HEK293T (cell line): ENCODE measurements around the gene PRMT7.

ENCODE experiments used
- CTCF ChIA-PET: fragments of 350-600 bp; formaldehyde crosslinking; extraction: SDS; loops from one replicate; lab custom pipeline; 2021; ENCODE audit warnings: antibody characterized with exemption, inconsistent platforms; lab: Yijun Ruan, JAX
- POLR2A ChIA-PET: fragments of 350-600 bp; formaldehyde crosslinking; extraction: SDS; loops from one replicate; lab custom pipeline; 2020; ENCODE audit warnings: antibody characterized with exemption, inconsistent platforms; lab: Yijun Ruan, JAX
- DNase-seq: peaks from one replicate; pipeline ENCODE4 v3.0.0; 2012; ENCODE audit warnings: mixed read lengths; ENCODE audit errors: extremely low spot score
- ARNT ChIP-seq: fragments of 450-650 bp; IDR thresholded peaks from 2 replicates; pipeline ENCODE4 v1.6.1; 2017; ENCODE audit warnings: mild to moderate bottlenecking
- BHLHE40 ChIP-seq: fragments of 450-650 bp; IDR thresholded peaks from 2 replicates; pipeline ENCODE4 v1.6.1; 2016; ENCODE audit warnings: mild to moderate bottlenecking, moderate library complexity, borderline replicate concordance
- CTBP1 ChIP-seq: fragments of 450-650 bp; IDR thresholded peaks from 2 replicates; pipeline ENCODE4 v1.6.1; 2016; ENCODE audit warnings: borderline replicate concordance
- ELF4 ChIP-seq: fragments of 450-650 bp; IDR thresholded peaks from 2 replicates; pipeline ENCODE4 v1.6.1; 2017; ENCODE audit warnings: antibody characterized with exemption
- FOXA1 ChIP-seq: fragments of 450-650 bp; IDR thresholded peaks from 2 replicates; pipeline ENCODE4 v1.6.1; 2016; ENCODE audit warnings: mild to moderate bottlenecking
- FOXK2 ChIP-seq: fragments of 450-650 bp; IDR thresholded peaks from 2 replicates; pipeline ENCODE4 v1.6.1; 2016; ENCODE audit warnings: mild to moderate bottlenecking
- FOXM1 ChIP-seq: fragments of 450-650 bp; IDR thresholded peaks from 2 replicates; pipeline ENCODE4 v1.6.1; 2017; ENCODE audit warnings: mild to moderate bottlenecking, borderline replicate concordance
- HDGF ChIP-seq: fragments of 450-650 bp; IDR thresholded peaks from 2 replicates; pipeline ENCODE4 v1.6.1; 2017; ENCODE audit warnings: antibody characterized with exemption, borderline replicate concordance
- L3MBTL2 ChIP-seq: fragments of 450-650 bp; conservative IDR thresholded peaks from 2 replicates; pipeline ENCODE4 v1.6.1; 2016; ENCODE audit warnings: mild to moderate bottlenecking
- LEF1 ChIP-seq: fragments of 450-650 bp; IDR thresholded peaks from 2 replicates; pipeline ENCODE4 v1.6.1; 2017; ENCODE audit warnings: mild to moderate bottlenecking, borderline replicate concordance
- NFRKB ChIP-seq: fragments of 450-650 bp; IDR thresholded peaks from 2 replicates; pipeline ENCODE4 v1.6.1; 2016; ENCODE audit warnings: mild to moderate bottlenecking, moderate library complexity
- SP1 ChIP-seq: fragments of 450-650 bp; IDR thresholded peaks from 2 replicates; pipeline ENCODE4 v1.6.1; 2017
- SUZ12 ChIP-seq: fragments of 450-650 bp; IDR thresholded peaks from 2 replicates; pipeline ENCODE4 v1.6.1; 2016; ENCODE audit warnings: mild to moderate bottlenecking
- TARDBP ChIP-seq: fragments of 450-650 bp; IDR thresholded peaks from 2 replicates; pipeline ENCODE4 v1.6.1; 2016
- ZNF384 ChIP-seq: fragments of 450-650 bp; IDR thresholded peaks from 2 replicates; pipeline ENCODE4 v1.6.1; 2016
- TF ChIP-seq, protein P1 (sequence below): fragments of 450-650 bp; IDR thresholded peaks from 2 replicates; pipeline ENCODE4 v1.6.1; 2016

PRMT7 gene

DNA sequence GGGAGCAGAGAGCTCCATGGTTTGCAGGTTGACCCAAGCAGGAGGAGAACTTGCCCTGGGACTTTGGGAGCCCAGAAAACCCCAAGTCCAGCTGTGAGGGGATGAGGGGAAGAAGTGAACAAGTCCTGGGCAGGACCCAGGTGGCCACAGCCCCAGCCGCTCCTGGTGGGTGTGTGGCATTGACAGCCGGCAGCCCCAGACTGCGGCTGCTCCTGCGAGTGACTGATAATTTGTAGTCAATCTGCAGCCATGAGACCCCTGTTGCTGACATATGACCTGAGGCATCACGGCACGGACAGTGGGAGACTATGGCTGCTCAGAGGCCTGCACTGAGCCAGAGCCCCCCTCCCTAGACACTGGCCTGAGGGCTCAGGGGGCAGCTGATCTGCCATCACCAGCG, 66.4 kb downstream of the PRMT7 start:
- ChIA-PET POLR2A (no interaction called here), CTCF (no interaction called here)
- no peak for TF ChIP-seq TARDBP
- TF ChIP-seq NFRKB: no peak

DNA sequence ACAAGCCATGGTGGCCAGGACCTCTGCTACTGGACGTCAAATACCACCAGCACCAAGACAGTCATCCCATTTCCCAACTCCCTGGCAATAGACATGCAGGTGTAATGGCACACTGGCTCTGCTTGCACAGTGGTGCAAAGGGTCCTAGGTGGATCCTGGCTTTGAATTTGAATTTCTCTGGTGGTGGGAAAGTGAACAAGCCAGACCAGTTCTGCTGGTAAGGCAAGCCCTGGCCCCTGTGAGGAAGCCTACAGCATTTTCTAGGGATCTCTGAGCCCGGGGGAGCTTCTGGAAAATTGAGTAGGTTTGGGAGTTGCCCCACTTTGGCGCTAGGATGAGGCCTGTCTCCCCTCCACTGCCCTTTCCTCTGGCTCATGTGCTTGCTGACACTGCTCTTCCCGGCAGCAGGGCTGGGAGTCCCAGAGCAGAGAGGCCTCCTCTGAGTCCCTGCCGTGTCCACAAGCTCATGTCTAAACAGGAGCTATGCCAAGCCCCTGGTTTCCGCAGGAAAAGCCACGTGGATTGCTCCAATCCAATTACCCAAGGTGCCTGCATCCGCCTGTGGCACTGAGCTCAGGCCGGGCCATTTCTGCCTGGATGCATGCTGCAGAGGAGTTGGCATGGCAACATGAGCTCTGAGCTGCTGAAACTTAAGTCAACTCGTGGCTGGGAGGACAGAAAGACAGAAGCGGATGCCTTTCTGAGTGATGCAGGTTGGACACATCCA, 67.0 kb downstream of the PRMT7 start:
- no peak for TF ChIP-seq FOXM1
- TF ChIP-seq ZNF384: no peak
- TF ChIP-seq LEF1: no peak
- TF ChIP-seq NFRKB: no peak
- TF ChIP-seq HDGF: no peak
- TF ChIP-seq TARDBP: no peak
- TF ChIP-seq CTBP1: no peak
- no peak for TF ChIP-seq SP1
- no peak for TF ChIP-seq BHLHE40
- no peak for TF ChIP-seq SUZ12
- no peak for TF ChIP-seq ARNT
- no peak for TF ChIP-seq FOXK2
- no peak for DNase-seq
- ChIA-PET POLR2A (interaction anchor here (0.6 kb wide), 1 partner anchor 816 kb away, joined by 3 read pairs; no protein-coding TSS in a partner anchor), CTCF (no interaction called here)

More for the DNA sequence above, 66.4 kb downstream of the PRMT7 start:
- DNase-seq: no peak

DNA sequence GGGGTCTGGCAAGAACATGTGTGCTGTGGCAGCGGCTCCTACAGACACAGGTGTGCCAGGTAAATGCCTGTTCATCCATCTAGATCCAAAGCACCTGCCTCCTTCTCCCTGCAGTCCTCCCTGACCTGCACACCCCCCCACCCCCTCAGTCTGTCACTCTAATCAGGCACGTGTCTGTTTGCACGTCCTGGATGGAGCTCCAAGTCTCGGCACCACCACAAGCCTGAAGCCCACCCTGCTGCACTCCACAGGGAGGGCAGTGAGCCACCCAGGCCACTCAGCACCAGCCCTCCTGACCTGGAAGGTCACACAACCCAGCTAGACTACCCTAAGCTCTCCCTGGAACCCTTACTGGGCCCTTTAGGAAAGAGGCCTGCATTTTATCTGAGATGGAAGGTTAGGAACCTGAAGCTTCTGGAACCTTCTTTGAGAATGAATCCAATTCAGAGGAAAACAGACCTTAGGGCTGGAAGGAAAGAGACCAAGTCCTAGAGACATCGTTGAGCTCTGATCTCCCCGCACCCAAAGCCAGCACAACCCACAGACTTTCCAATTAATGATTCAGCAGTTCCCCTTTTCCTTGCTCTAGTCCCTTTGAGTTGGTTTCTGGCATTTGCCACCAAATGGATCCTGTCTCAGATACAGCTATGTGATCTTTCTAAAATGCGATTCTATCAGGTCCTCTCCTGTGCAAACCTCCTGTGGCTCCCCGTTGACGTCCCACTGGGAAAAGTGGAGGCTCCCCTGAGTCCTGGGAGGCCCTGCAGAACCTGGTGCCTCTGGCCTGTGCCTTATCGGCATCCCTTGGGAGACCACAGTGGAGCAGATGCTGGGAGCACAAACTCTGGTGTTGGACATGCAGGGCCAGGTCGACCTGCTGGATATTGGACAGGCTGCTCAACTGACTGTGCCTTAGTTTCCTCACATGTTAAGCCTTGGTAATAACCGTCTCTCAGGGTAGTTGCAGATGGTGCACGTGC, 67.9 kb downstream of the PRMT7 start:
- ChIA-PET CTCF (no interaction called here), POLR2A (no interaction called here)
- no peak for DNase-seq
- TF ChIP-seq TARDBP (no peak), ZNF384 (no peak), ARNT (no peak), SP1 (no peak), BHLHE40 (no peak), ELF4 (no peak), FOXA1 (no peak), HDGF (no peak), LEF1 (no peak), SUZ12 (no peak), FOXK2 (no peak), CTBP1 (no peak), L3MBTL2 (no peak), NFRKB (no peak), FOXM1 (no peak)
- TF ChIP-seq, protein P1, sequence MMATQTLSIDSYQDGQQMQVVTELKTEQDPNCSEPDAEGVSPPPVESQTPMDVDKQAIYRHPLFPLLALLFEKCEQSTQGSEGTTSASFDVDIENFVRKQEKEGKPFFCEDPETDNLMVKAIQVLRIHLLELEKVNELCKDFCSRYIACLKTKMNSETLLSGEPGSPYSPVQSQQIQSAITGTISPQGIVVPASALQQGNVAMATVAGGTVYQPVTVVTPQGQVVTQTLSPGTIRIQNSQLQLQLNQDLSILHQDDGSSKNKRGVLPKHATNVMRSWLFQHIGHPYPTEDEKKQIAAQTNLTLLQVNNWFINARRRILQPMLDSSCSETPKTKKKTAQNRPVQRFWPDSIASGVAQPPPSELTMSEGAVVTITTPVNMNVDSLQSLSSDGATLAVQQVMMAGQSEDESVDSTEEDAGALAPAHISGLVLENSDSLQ: no peak

DNA sequence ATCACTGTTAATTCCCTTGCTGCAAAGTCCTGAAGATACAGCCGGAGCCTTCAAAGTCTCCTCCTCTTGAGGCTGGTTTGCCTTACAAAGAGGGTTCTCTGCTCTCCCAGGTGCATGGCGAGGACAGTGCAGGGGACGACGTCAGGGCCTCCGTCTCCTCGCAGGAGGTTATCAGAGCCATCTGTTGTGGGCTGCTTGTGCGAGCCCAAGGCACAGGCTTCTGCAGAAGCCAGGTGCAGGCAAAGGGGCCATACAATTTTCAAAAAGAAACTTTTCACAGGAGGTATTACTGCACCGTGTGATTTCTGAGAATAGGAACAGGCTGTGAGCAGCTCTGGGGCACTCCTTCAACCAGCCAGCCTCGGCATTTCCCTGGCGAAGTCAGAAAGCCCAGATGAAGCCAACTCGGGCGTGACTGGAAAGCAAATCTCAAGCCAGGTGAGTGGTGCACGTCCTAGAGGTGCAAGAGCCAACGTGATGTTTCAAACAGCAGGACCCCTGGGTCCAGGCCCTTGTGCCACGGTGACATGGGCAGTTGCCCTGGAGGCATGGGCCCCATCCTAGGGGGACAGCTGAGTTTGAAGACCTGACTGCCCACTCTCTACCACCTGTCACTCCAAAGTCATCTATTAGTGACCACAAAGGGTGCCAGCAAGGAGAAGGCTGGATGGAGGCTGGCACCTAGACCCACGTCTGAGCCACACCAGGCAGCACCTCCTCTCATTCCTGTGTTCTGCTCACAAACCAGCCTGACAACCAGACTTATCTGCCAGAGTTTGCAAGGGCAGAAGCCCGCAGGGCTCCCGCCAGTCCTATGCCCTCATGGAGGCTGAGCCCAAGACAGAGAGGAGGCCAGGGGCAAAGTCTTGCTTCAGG, 68.9 kb downstream of the PRMT7 start:
- ChIA-PET CTCF (no interaction called here), POLR2A (no interaction called here)
- DNase-seq: no peak
- no peak for TF ChIP-seq FOXK2
- TF ChIP-seq ELF4: no peak
- no peak for TF ChIP-seq FOXM1
- TF ChIP-seq FOXA1: no peak
- no peak for TF ChIP-seq ZNF384
- TF ChIP-seq BHLHE40: no peak
- no peak for TF ChIP-seq TARDBP
- TF ChIP-seq HDGF: no peak
- TF ChIP-seq SUZ12: no peak
- TF ChIP-seq ARNT: no peak
- TF ChIP-seq, protein P1: no peak
- no peak for TF ChIP-seq CTBP1
- no peak for TF ChIP-seq LEF1

DNA sequence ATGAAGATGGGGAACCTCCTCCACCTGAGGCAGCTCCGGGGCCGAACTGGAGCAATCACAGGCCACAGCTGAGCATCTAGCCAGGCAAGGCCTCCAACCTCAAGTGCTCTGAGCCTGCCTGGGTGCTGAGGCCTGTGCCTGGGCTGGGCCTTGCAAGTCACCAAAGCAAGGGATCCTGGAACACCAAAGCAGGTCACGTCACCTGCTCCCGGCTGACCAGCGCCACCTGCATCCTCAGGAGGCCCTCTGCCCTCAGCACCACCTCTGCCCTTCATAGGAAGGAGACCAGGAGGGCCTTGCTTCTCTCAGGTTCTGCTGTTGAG, 69.5 kb downstream of the PRMT7 start:
- ChIA-PET POLR2A (no interaction called here), CTCF (no interaction called here)
- TF ChIP-seq HDGF (no peak), ZNF384 (no peak), SP1 (no peak), ARNT (no peak), NFRKB (no peak), FOXM1 (no peak), CTBP1 (no peak), SUZ12 (no peak), TARDBP (no peak), FOXA1 (no peak), ELF4 (no peak), L3MBTL2 (no peak), BHLHE40 (no peak), FOXK2 (no peak), LEF1 (no peak)
- TF ChIP-seq, protein P1: no peak
- no peak for DNase-seq
